AG09319 (cell line): ENCODE data around the gene TUBB3.

Experiments used
- DNase-seq: peaks from one replicate; pipeline ENCODE4 v3.0.0-alpha.2; 2010; ENCODE audit warnings: low read depth; ENCODE audit errors: extremely low read depth
- CTCF ChIP-seq: IDR thresholded peaks from 2 replicates; pipeline ENCODE4 v1.5.1; 2011; ENCODE audit warnings: low read depth, mild to moderate bottlenecking, inconsistent platforms, low read length, moderate library complexity

Gene TUBB3

GRCh38 chr16:89952049-89952448, 28.9 kb downstream of the TUBB3 start:
- DNase-seq = no peak
- no peak for TF ChIP-seq CTCF

GRCh38 chr16:89952551-89952950, 29.4 kb downstream of the TUBB3 start:
- DNase-seq = no peak
- no peak for TF ChIP-seq CTCF

DNA sequence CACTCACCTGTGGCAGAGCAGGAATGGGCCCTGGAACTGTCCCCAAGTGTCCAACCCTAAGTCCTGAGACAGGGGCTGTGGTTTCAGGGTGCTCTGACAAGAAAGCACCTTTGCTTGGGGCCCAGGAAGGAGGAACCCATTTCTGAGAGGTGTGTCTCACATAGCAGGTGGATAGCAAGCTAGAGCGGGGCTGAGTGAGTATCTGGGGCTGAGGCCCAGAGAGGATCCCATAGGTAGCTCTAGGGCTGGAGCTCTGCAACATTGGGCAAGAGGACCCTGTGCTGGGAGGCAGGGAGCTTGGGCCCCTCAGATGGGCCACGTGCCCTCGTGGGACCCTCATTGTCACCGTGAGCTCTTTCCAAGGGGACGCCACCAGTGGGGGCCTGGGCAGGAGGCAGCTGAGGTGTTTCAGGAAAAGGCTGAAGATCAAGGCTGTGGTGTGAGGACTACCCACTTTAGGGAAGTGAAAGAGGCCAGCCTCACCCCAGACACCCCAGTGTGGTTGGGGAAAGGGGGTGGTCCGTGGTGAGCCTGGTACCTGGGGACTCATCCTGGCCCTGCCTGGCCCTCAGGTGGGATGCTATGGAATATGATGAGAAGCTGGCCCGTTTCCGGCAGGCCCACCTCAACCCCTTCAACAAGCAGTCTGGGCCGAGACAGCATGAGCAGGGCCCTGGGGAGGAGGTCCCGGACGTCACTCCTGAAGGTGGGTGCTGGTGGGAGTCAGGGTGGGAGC, 30.7 kb downstream of the TUBB3 start:
- no peak for DNase-seq
- TF ChIP-seq CTCF = no peak

GRCh38 chr16:89954462-89954861, 31.3 kb downstream of the TUBB3 start:
- no peak for TF ChIP-seq CTCF
- no peak for DNase-seq

GRCh38 chr16:89955001-89955685, 32.0 kb downstream of the TUBB3 start:
- DNase-seq = no peak
- TF ChIP-seq CTCF = no peak

DNA sequence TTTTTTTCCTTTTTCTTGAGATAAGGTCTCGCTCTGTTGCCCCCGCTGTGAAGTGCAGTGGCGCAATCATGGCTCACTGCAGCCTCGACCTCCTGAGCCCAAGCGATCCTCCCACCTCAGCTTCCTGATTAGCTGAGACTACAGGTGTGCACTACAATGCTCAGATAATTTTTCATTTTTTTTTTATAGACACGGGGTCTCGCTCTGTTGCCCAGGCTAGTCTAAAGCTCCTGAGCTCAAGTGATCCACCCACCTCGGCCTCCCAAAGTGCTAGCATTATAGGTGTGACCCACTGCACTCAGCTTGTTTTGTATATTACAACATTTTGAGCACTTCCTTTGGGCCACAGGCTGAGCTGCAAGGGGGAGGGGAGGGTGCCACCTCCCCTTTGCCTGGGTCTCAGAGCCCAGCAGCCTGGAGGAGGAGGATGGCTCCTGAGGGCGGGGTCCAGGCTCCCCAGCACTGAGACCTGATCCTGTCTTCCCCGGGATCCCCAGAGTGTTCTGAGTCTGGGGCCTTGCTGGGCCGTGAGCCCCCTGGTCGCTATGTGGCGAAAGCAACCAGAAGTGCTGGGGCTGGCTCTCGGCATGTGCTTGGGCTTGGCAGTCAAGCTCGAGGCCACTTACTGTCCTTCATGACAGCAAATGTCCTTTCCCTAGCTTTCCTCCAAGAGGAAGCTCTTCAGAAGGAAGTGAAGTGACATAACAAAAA, 33.5 kb downstream of the TUBB3 start:
- no peak for TF ChIP-seq CTCF
- no peak for DNase-seq

DNA sequence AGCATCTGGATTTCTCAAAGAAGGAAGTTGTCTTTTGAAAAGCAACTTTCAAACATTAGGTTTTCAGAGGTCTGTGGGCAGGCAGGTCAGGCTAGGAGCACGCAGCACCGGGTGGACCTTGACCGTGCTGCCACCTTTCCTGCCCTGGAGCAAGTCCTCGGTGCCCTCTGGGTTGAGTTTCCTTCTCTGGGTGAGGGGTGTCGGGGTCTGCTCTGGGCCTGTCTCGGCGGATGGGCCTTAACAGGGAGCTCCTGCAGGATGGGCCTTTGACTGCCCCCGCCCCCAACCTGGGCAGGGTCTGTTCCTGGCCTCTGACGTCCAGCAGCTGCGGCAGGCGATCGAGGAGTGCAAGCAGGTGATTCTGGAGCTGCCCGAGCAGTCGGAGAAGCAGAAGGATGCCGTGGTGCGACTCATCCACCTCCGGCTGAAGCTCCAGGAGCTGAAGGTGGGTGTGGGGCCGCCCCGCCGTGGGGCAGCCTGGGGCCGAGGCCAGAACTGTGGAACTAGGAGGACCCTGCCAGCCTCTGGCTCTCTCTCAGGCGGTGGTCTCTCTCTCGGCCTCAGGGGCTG, 34.2 kb downstream of the TUBB3 start:
- no peak for TF ChIP-seq CTCF
- no peak for DNase-seq
